ENCODE results near the gene PURB. TPM values are rescaled to one million over a fixed set of nuclear protein-coding genes. Genes with fewer than 3 reads are reported as not detected.
"Not testable (repeated sequence)": the region's sequence is repeated elsewhere in the genome, so short reads cannot be mapped to it uniquely, and the experiment has no call there.

Gene PURB
- total RNA-seq, 2 experiments from 2014 or later: 27.7 to 29.3 TPM

GRCh38 chr7:44887293-44887692 is 2.0 kb upstream of the PURB start:
- no peaks in the 10 kb centered on the region for H3K27me3 Mint-ChIP-seq
- no peak for DNase-seq
- H3K4me1 Mint-ChIP-seq: peaks cover 62% of the 10 kb centered on the region
- no peak overlapping the region for H3K4me3 Mint-ChIP-seq
- H3K27ac Mint-ChIP-seq: peak overlapping the region; percentile 99
- no peaks in the 10 kb centered on the region for H3K9me3 Mint-ChIP-seq
- CTCF ChIA-PET: no interaction called here
- peaks cover 22% of the 10 kb centered on the region for H3K36me3 Mint-ChIP-seq (ENCODE audit: low read depth)
- POLR2A ChIA-PET: interaction anchor here (1.0 to 3.2 kb wide), 2 partner anchors 26 to 90 kb away, joined by 4 to 10 read pairs; no protein-coding TSS in a partner anchor

DNA sequence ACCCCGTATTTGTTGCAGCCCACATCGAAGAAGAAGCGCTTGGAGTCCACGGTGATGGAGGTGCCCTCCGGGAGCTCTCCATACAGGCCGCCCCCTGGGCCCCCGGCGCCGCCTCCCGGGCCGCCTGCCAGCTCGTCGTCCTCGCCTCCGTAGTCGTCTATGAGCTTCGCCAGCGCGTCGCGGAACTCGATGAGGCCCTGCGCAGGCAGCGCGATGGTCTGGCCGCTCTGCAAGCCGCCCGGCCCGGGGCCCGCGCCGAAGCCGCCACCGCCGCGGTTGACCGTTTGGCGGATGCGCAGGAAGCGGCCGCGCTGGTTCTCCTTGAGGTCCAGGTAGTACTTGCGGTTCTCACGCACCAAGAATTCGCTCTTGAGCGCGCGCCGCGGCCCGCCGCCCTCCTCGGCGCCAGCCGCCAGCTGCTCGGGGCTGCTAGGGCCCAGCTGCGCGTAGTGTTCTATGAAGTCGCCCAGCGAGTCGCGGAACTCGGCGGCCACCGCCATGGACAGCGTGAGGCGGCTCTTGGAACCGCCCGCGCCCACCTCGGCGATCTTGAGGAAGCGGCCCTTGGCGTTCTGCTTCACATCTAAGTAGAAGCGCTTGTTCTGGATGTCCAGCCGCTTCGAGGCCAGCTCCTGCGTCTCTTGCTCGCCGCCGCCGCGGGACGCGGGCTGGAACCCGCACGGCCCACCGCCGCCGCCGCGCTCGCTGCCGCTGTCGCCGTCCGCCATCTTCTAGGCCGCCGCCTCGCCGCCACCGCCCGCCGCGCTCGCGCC is 523 bp downstream of the PURB start:
- Mint-ChIP-seq H3K27me3 (no peaks in the 10 kb centered on the region), H3K36me3 (ENCODE audit: low read depth) (peaks cover 44% of the 10 kb centered on the region), H3K9me3 (no peaks in the 10 kb centered on the region), H3K27ac (peak overlapping the region; percentile 94), H3K4me3 (peak overlapping the region; percentile 95), H3K4me1 (peaks cover 71% of the 10 kb centered on the region)
- DNase-seq: peak; percentile 63
- ChIA-PET CTCF (interaction anchor here (0.7 to 3.2 kb wide), 9 partner anchors 16 to 227 kb away, joined by 3 to 32 read pairs (median 3); partner anchors contain the start of genes H2AZ2 and TBRG4), POLR2A (interaction anchor here (0.6 to 3.5 kb wide), 57 partner anchors 8 to 839 kb away, joined by 3 to 144 read pairs (median 6); partner anchors contain the start of genes CCM2, DDX56, H2AZ2 and MYO1G)

GRCh38 chr7:44883961-44884620 is 1.2 kb downstream of the PURB start:
- Mint-ChIP-seq H3K36me3 (ENCODE audit: low read depth) (peaks cover 49% of the 10 kb centered on the region), H3K4me1 (peaks cover 74% of the 10 kb centered on the region), H3K27me3 (no peaks in the 10 kb centered on the region), H3K4me3 (peak overlapping the region; percentile 95), H3K9me3 (no peaks in the 10 kb centered on the region), H3K27ac (peak overlapping the region; percentile 94)
- POLR2A ChIA-PET: interaction anchor here (0.6 to 3.5 kb wide), 37 partner anchors 7 to 782 kb away, joined by 3 to 144 read pairs (median 9); partner anchors contain the start of genes CCM2, DDX56, H2AZ2 and MYO1G
- CTCF ChIA-PET: interaction anchor here (0.7 to 3.2 kb wide), 6 partner anchors 15 to 39 kb away, joined by 3 to 32 read pairs (median 4); partner anchors contain the start of gene H2AZ2
- DNase-seq: no peak

- H3K36me3 Mint-ChIP-seq (ENCODE audit: low read depth): peaks cover 54% of the 10 kb centered on the region
- peak overlapping the region; percentile 95 for H3K4me3 Mint-ChIP-seq
- H3K9me3 Mint-ChIP-seq: no peaks in the 10 kb centered on the region
- no peaks in the 10 kb centered on the region for H3K27me3 Mint-ChIP-seq
- peaks cover 70% of the 10 kb centered on the region for H3K4me1 Mint-ChIP-seq
- ChIA-PET POLR2A (interaction anchor here (0.8 to 3.9 kb wide), 10 partner anchors 8 to 300 kb away, joined by 3 to 56 read pairs (median 9); partner anchors contain the start of genes H2AZ2, PPIA and TMED4), CTCF (interaction anchor here (2.1 to 3.9 kb wide), 5 partner anchors 26 to 253 kb away, joined by 5 to 56 read pairs (median 12); partner anchors contain the start of gene H2AZ2)
- H3K27ac Mint-ChIP-seq: peak overlapping the region; percentile 94
- no peak for DNase-seq
These were observed 2.4 kb downstream of the PURB start for GRCh38 chr7:44882899-44883298.

- no peaks in the 10 kb centered on the region for H3K27me3 Mint-ChIP-seq
- H3K4me3 Mint-ChIP-seq: peak overlapping the region; percentile 95
- ChIA-PET POLR2A (interaction anchor here (0.7 to 3.9 kb wide), 17 partner anchors 10 to 299 kb away, joined by 3 to 56 read pairs (median 6); partner anchors contain the start of genes H2AZ2, OGDH, PPIA and TMED4), CTCF (interaction anchor here (1.0 to 3.9 kb wide), 11 partner anchors 8 to 254 kb away, joined by 3 to 56 read pairs (median 5); partner anchors contain the start of gene H2AZ2)
- no peak for DNase-seq
- H3K9me3 Mint-ChIP-seq: no peaks in the 10 kb centered on the region
- H3K27ac Mint-ChIP-seq: peak overlapping the region; percentile 65
- peaks cover 64% of the 10 kb centered on the region for H3K36me3 Mint-ChIP-seq (ENCODE audit: low read depth)
- peaks cover 60% of the 10 kb centered on the region for H3K4me1 Mint-ChIP-seq
These were observed 3.7 kb downstream of the PURB start for GRCh38 chr7:44881610-44882009.

DNA sequence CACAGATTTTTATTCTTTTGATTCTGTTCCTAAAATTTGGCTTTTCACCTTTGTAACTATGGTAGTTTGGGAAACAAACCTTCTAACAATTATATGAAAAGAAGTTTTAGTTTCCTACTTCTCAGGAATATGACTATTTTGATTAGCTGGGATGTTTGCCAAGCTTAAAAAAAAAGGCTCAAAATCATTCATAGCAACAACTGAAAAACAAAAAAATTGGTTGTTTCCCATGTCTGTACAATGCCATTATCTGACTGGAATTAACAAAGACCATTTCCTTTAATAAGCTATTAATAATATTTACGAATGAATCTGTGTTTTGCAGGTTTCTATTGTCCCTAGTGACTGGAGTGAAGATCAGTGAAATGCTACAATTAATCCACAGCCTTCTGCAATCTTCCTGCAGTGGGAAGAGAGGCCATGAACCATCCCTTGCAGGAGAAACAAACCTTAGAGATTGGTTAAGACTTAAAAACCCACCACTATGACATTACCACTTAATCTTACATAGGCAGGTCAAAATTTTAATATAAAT is 4.2 kb downstream of the PURB start:
- ChIA-PET POLR2A (interaction anchor here (0.9 to 3.9 kb wide), 13 partner anchors 10 to 299 kb away, joined by 3 to 56 read pairs (median 7); partner anchors contain the start of genes H2AZ2 and TMED4), CTCF (interaction anchor here (1.0 to 3.9 kb wide), 11 partner anchors 8 to 255 kb away, joined by 3 to 56 read pairs (median 5); partner anchors contain the start of gene H2AZ2)
- DNase-seq: no peak
- Mint-ChIP-seq H3K27me3 (no peaks in the 10 kb centered on the region), H3K9me3 (no peaks in the 10 kb centered on the region), H3K4me3 (peak overlapping the region; percentile 95), H3K4me1 (peaks cover 58% of the 10 kb centered on the region), H3K27ac (peak overlapping the region; percentile 65), H3K36me3 (ENCODE audit: low read depth) (peaks cover 68% of the 10 kb centered on the region)

DNA sequence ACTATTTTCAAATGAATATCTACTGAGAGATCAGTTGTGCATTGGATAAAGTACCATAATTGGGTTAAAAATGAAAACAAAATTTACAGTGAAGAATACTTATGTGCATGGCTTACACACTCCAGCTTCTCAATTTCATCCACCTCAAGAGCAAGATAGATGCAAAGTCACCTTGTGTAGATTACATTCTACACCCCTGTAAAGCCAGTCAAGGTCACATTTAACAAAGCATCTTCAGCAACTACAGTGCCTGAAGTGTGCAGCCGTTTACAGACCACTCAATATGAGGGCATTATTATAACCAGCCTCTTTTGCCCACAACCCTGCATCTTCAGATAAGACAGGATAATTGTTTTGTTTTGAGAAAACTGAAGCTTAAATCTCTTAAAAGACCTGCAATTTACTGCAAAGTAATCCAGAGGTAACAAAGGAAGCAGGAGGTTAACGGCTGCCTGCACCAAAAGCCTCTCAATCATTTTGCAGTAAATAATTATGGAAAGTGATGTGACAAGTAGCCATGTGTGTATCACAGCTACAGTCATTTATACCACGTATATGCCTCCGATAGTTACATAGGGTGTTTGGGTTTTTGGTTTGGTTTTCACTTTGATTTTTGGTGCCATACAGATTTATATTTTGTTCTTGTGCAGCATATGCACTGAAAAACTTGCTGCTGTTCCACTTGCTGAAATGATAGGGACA is 4.9 kb downstream of the PURB start:
- DNase-seq: no peak
- POLR2A ChIA-PET: interaction anchor here (0.7 to 3.9 kb wide), 9 partner anchors 11 to 242 kb away, joined by 3 to 56 read pairs (median 5); partner anchors contain the start of gene H2AZ2
- Mint-ChIP-seq H3K4me3 (peak overlapping the region; percentile 95), H3K36me3 (ENCODE audit: low read depth) (peaks cover 70% of the 10 kb centered on the region), H3K9me3 (no peaks in the 10 kb centered on the region), H3K4me1 (peaks cover 52% of the 10 kb centered on the region), H3K27me3 (no peaks in the 10 kb centered on the region), H3K27ac (peak overlapping the region; percentile 65)
- CTCF ChIA-PET: interaction anchor here (0.5 to 3.9 kb wide), 8 partner anchors 15 to 255 kb away, joined by 3 to 56 read pairs (median 7); partner anchors contain the start of gene H2AZ2

DNA sequence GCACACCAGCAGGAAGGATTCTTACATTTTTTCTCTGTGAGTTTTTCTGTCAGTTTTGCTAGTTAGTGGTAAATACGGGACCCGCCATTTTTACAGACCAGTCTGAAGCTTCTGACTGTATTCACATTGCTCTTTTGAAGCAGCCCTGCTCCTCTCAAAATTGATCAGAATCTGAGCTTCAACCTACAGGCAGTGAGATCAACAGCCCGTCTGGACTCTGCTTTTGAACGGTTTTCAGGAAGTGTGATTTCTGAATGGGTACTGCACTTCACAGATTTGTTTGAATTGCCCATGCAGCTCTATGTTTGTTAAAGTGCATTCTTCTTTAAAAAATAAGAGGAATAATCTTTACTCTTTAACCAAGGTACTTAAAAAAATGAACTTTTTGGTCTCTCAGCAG is 8.9 kb downstream of the PURB start:
- Mint-ChIP-seq H3K4me3 (no peak overlapping the region), H3K27me3 (no peaks in the 10 kb centered on the region), H3K36me3 (ENCODE audit: low read depth) (peaks cover 41% of the 10 kb centered on the region), H3K27ac (no peak overlapping the region), H3K4me1 (peaks cover 22% of the 10 kb centered on the region), H3K9me3 (no peaks in the 10 kb centered on the region)
- POLR2A ChIA-PET: interaction anchor here (0.8 to 2.0 kb wide), 3 partner anchors 9 to 152 kb away, joined by 4 to 9 read pairs (median 4); partner anchors contain the start of gene PURB
- CTCF ChIA-PET: interaction anchor here (2.0 to 3.2 kb wide), 2 partner anchors 13 to 20 kb away, joined by 4 to 11 read pairs; no protein-coding TSS in a partner anchor
- DNase-seq: no peak

- Mint-ChIP-seq H3K36me3 (ENCODE audit: low read depth) (peaks cover 31% of the 10 kb centered on the region), H3K9me3 (peaks cover 2% of the 10 kb centered on the region), H3K27ac (no peak overlapping the region), H3K4me1 (peaks cover 11% of the 10 kb centered on the region), H3K4me3 (no peak overlapping the region), H3K27me3 (no peaks in the 10 kb centered on the region)
- ChIA-PET CTCF (interaction anchor here (2.0 to 2.6 kb wide), 2 partner anchors 12 to 18 kb away, joined by 4 to 10 read pairs; no protein-coding TSS in a partner anchor), POLR2A (interaction anchor here (1.0 to 1.7 kb wide), 3 partner anchors 9 to 27 kb away, joined by 4 to 8 read pairs (median 4); partner anchors contain the start of gene PURB)
- no peak for DNase-seq
These were observed 10.1 kb downstream of the PURB start for GRCh38 chr7:44875241-44875640.

- no peak overlapping the region for H3K4me3 Mint-ChIP-seq
- H3K36me3 Mint-ChIP-seq (ENCODE audit: low read depth): peaks cover 15% of the 10 kb centered on the region
- H3K27ac Mint-ChIP-seq: no peak overlapping the region
- no peak for DNase-seq
- POLR2A ChIA-PET: interaction anchor here (1.0 to 1.8 kb wide), 3 partner anchors 11 to 25 kb away, joined by 3 to 9 read pairs (median 6); partner anchors contain the start of genes H2AZ2 and PURB
- CTCF ChIA-PET: interaction anchor here (1.4 to 2.6 kb wide), 4 partner anchors 8 to 16 kb away, joined by 3 to 10 read pairs (median 4); no protein-coding TSS in a partner anchor
- H3K4me1 Mint-ChIP-seq: peaks cover 2% of the 10 kb centered on the region
- H3K27me3 Mint-ChIP-seq: no peaks in the 10 kb centered on the region
- peaks cover 6% of the 10 kb centered on the region for H3K9me3 Mint-ChIP-seq
These were observed 12.5 kb downstream of the PURB start for GRCh38 chr7:44872787-44873186.

GRCh38 chr7:44871918-44872317 is 13.4 kb downstream of the PURB start:
- H3K4me1 Mint-ChIP-seq; POLR2A ChIA-PET; H3K4me3 Mint-ChIP-seq; CTCF ChIA-PET; H3K36me3 Mint-ChIP-seq (ENCODE audit: low read depth); DNase-seq; H3K27me3 Mint-ChIP-seq; H3K27ac Mint-ChIP-seq; H3K9me3 Mint-ChIP-seq: not testable (repeated sequence)
